ENCODE data around the gene AIFM3.

DNA sequence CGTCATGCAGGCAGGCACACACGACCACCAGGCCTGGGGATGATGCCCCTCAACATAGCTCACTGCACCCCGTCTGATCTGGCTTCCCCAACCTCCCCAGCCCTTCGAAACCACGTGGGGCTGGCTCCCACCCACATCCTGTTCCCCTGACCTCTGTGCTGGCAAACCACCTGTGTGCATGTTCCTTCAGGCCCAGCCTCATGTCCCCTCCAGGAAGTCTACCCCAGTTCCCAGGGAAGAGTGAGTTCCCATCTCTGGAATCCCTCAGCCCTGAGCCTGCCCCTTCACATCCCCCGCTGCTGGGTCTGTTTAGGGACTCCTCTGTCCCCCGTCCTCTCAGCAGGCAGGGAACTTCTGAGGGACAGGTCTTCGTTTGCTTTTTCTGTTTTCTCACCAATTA, 58.2 kb downstream of the AIFM3 start:
- TF ChIP-seq, protein P1, sequence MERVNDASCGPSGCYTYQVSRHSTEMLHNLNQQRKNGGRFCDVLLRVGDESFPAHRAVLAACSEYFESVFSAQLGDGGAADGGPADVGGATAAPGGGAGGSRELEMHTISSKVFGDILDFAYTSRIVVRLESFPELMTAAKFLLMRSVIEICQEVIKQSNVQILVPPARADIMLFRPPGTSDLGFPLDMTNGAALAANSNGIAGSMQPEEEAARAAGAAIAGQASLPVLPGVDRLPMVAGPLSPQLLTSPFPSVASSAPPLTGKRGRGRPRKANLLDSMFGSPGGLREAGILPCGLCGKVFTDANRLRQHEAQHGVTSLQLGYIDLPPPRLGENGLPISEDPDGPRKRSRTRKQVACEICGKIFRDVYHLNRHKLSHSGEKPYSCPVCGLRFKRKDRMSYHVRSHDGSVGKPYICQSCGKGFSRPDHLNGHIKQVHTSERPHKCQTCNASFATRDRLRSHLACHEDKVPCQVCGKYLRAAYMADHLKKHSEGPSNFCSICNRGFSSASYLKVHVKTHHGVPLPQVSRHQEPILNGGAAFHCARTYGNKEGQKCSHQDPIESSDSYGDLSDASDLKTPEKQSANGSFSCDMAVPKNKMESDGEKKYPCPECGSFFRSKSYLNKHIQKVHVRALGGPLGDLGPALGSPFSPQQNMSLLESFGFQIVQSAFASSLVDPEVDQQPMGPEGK (CRISPR knock-in tag; IDR thresholded peaks at IDR 0.05; ENCODE audit: borderline replicate concordance), result no peak
- TF ChIP-seq, protein P2, sequence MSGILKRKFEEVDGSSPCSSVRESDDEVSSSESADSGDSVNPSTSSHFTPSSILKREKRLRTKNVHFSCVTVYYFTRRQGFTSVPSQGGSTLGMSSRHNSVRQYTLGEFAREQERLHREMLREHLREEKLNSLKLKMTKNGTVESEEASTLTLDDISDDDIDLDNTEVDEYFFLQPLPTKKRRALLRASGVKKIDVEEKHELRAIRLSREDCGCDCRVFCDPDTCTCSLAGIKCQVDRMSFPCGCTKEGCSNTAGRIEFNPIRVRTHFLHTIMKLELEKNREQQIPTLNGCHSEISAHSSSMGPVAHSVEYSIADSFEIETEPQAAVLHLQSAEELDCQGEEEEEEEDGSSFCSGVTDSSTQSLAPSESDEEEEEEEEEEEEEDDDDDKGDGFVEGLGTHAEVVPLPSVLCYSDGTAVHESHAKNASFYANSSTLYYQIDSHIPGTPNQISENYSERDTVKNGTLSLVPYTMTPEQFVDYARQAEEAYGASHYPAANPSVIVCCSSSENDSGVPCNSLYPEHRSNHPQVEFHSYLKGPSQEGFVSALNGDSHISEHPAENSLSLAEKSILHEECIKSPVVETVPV (CRISPR knock-in tag; IDR thresholded peaks at IDR 0.05), result no peak
- TF ChIP-seq SNAI2 (CRISPR knock-in tag; IDR thresholded peaks at IDR 0.05), result no peak
- TF ChIP-seq ZNF8 (CRISPR knock-in tag; IDR thresholded peaks at IDR 0.05), result no peak
- no peak for TF ChIP-seq ARNTL (CRISPR knock-in tag; IDR thresholded peaks at IDR 0.05; ENCODE audit: borderline replicate concordance, low read depth)
- TF ChIP-seq, protein P3, sequence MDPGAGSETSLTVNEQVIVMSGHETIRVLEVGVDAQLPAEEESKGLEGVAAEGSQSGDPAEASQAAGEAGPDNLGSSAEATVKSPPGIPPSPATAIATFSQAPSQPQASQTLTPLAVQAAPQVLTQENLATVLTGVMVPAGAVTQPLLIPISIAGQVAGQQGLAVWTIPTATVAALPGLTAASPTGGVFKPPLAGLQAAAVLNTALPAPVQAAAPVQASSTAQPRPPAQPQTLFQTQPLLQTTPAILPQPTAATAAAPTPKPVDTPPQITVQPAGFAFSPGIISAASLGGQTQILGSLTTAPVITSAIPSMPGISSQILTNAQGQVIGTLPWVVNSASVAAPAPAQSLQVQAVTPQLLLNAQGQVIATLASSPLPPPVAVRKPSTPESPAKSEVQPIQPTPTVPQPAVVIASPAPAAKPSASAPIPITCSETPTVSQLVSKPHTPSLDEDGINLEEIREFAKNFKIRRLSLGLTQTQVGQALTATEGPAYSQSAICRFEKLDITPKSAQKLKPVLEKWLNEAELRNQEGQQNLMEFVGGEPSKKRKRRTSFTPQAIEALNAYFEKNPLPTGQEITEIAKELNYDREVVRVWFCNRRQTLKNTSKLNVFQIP (CRISPR knock-in tag; IDR thresholded peaks at IDR 0.05; ENCODE audit: borderline replicate concordance, low read depth), result no peak
- TF ChIP-seq, protein P4, sequence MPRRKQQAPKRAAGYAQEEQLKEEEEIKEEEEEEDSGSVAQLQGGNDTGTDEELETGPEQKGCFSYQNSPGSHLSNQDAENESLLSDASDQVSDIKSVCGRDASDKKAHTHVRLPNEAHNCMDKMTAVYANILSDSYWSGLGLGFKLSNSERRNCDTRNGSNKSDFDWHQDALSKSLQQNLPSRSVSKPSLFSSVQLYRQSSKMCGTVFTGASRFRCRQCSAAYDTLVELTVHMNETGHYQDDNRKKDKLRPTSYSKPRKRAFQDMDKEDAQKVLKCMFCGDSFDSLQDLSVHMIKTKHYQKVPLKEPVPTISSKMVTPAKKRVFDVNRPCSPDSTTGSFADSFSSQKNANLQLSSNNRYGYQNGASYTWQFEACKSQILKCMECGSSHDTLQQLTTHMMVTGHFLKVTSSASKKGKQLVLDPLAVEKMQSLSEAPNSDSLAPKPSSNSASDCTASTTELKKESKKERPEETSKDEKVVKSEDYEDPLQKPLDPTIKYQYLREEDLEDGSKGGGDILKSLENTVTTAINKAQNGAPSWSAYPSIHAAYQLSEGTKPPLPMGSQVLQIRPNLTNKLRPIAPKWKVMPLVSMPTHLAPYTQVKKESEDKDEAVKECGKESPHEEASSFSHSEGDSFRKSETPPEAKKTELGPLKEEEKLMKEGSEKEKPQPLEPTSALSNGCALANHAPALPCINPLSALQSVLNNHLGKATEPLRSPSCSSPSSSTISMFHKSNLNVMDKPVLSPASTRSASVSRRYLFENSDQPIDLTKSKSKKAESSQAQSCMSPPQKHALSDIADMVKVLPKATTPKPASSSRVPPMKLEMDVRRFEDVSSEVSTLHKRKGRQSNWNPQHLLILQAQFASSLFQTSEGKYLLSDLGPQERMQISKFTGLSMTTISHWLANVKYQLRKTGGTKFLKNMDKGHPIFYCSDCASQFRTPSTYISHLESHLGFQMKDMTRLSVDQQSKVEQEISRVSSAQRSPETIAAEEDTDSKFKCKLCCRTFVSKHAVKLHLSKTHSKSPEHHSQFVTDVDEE (CRISPR knock-in tag; IDR thresholded peaks at IDR 0.05), result no peak
- TF ChIP-seq, protein P5, sequence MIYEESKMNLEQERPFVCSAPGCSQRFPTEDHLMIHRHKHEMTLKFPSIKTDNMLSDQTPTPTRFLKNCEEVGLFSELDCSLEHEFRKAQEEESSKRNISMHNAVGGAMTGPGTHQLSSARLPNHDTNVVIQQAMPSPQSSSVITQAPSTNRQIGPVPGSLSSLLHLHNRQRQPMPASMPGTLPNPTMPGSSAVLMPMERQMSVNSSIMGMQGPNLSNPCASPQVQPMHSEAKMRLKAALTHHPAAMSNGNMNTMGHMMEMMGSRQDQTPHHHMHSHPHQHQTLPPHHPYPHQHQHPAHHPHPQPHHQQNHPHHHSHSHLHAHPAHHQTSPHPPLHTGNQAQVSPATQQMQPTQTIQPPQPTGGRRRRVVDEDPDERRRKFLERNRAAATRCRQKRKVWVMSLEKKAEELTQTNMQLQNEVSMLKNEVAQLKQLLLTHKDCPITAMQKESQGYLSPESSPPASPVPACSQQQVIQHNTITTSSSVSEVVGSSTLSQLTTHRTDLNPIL (CRISPR knock-in tag; IDR thresholded peaks at IDR 0.05; ENCODE audit: low read depth), result no peak
- TF ChIP-seq TOX (CRISPR knock-in tag; IDR thresholded peaks at IDR 0.05; ENCODE audit: borderline replicate concordance), result no peak
- no peak for TF ChIP-seq OSR1 (CRISPR knock-in tag; IDR thresholded peaks at IDR 0.05)
- TF ChIP-seq BACH2 (CRISPR knock-in tag; IDR thresholded peaks at IDR 0.05; ENCODE audit: borderline replicate concordance), result no peak

Data from SK-N-SH treated with all-trans-retinoic acid at 6 μM for 48 hours (cell line).